ENCODE results near the gene ICAM1.
A peak's percentile ranks its signal among the peaks of the same experiment; 100 is the strongest.
"Not testable (repeated sequence)": the region's sequence is repeated elsewhere in the genome, so short reads cannot be mapped to it uniquely, and the experiment has no call there.

Gene ICAM1

GRCh38 chr19:10271543-10272086 is 695 bp downstream of the ICAM1 start:
- Histone ChIP-seq H3K36me3 (ENCODE audit: control insufficient read depth in 2 of 2, insufficient read depth in 2 of 2, low read length in 2 of 2) (peaks cover 0 to 9% of the 10 kb centered on the region in 2 donors), H3K27me3 (ENCODE audit: control insufficient read depth in 2 of 2, insufficient read depth in 2 of 2, low read length in 2 of 2) (peaks cover 5 to 11% of the 10 kb centered on the region in 2 donors), H3K27ac (ENCODE audit: low read depth in 2 of 2, low read length in 2 of 2) (peak overlapping the region; percentile 22 to 88), H3K4me3 (ENCODE audit: low read length in 2 of 2) (peak overlapping the region; percentile 50 to 73), H3K4me1 (ENCODE audit: control insufficient read depth in 2 of 2, insufficient read depth in 2 of 2, low read length in 2 of 2) (peaks cover 14 to 26% of the 10 kb centered on the region in 2 donors), H3K9ac (ENCODE audit: low read depth in 1 of 2, low read length in 2 of 2) (peak overlapping the region in 1 of 2 donors; percentile 63), H3K9me3 (ENCODE audit: control insufficient read depth in 2 of 2, low read length in 2 of 2) (no peaks in the 10 kb centered on the region)

GRCh38 chr19:10274589-10274988 is 3.7 kb downstream of the ICAM1 start:
- no peak overlapping the region for H3K27ac ChIP-seq (ENCODE audit: low read depth in 2 of 2, low read length in 2 of 2)
- H3K4me1 ChIP-seq (ENCODE audit: control insufficient read depth in 2 of 2, insufficient read depth in 2 of 2, low read length in 2 of 2), result peaks cover 13 to 23% of the 10 kb centered on the region in 2 donors

GRCh38 chr19:10277795-10278589 is 7.1 kb downstream of the ICAM1 start:
- H3K4me1 ChIP-seq (ENCODE audit: control insufficient read depth in 2 of 2, insufficient read depth in 2 of 2, low read length in 2 of 2), result peaks cover 0 to 8% of the 10 kb centered on the region in 2 donors
- peaks cover 2 to 9% of the 10 kb centered on the region in 2 donors for H3K36me3 ChIP-seq (ENCODE audit: control insufficient read depth in 2 of 2, insufficient read depth in 2 of 2, low read length in 2 of 2)
- H3K4me3 ChIP-seq (ENCODE audit: low read length in 2 of 2), result no peak overlapping the region
- H3K9ac ChIP-seq (ENCODE audit: low read depth in 1 of 2, low read length in 2 of 2), result no peak overlapping the region
- H3K9me3 ChIP-seq (ENCODE audit: control insufficient read depth in 2 of 2, low read length in 2 of 2), result no peaks in the 10 kb centered on the region
- no peak overlapping the region for H3K27ac ChIP-seq (ENCODE audit: low read depth in 2 of 2, low read length in 2 of 2)
- H3K27me3 ChIP-seq (ENCODE audit: control insufficient read depth in 2 of 2, insufficient read depth in 2 of 2, low read length in 2 of 2), result no peaks in the 10 kb centered on the region

More at GRCh38 chr19:10274589-10274988, 3.7 kb downstream of the ICAM1 start:
- H3K36me3 ChIP-seq (ENCODE audit: control insufficient read depth in 2 of 2, insufficient read depth in 2 of 2, low read length in 2 of 2), result peaks cover 2 to 9% of the 10 kb centered on the region in 2 donors
- H3K27me3 ChIP-seq (ENCODE audit: control insufficient read depth in 2 of 2, insufficient read depth in 2 of 2, low read length in 2 of 2), result peaks cover 5 to 11% of the 10 kb centered on the region in 2 donors
- H3K9me3 ChIP-seq (ENCODE audit: control insufficient read depth in 2 of 2, low read length in 2 of 2), result no peaks in the 10 kb centered on the region
- H3K9ac ChIP-seq (ENCODE audit: low read depth in 1 of 2, low read length in 2 of 2), result no peak overlapping the region
- H3K4me3 ChIP-seq (ENCODE audit: low read length in 2 of 2), result no peak overlapping the region

- Histone ChIP-seq H3K4me3 (ENCODE audit: low read length in 2 of 2) (no peak overlapping the region), H3K27ac (ENCODE audit: low read depth in 2 of 2, low read length in 2 of 2) (no peak overlapping the region), H3K4me1 (ENCODE audit: control insufficient read depth in 2 of 2, insufficient read depth in 2 of 2, low read length in 2 of 2) (peaks cover 0 to 8% of the 10 kb centered on the region in 2 donors), H3K9ac (ENCODE audit: low read depth in 1 of 2, low read length in 2 of 2) (no peak overlapping the region), H3K9me3 (ENCODE audit: control insufficient read depth in 2 of 2, low read length in 2 of 2) (no peaks in the 10 kb centered on the region), H3K36me3 (ENCODE audit: control insufficient read depth in 2 of 2, insufficient read depth in 2 of 2, low read length in 2 of 2) (peaks cover 2 to 9% of the 10 kb centered on the region in 2 donors), H3K27me3 (ENCODE audit: control insufficient read depth in 2 of 2, insufficient read depth in 2 of 2, low read length in 2 of 2) (no peaks in the 10 kb centered on the region)
These were observed 8.0 kb downstream of the ICAM1 start for GRCh38 chr19:10278935-10279334.

GRCh38 chr19:10279737-10280442 is 9.0 kb downstream of the ICAM1 start:
- H3K27ac ChIP-seq (ENCODE audit: low read depth in 2 of 2, low read length in 2 of 2), result no peak overlapping the region
- no peaks in the 10 kb centered on the region for H3K27me3 ChIP-seq (ENCODE audit: control insufficient read depth in 2 of 2, insufficient read depth in 2 of 2, low read length in 2 of 2)
- H3K4me1 ChIP-seq (ENCODE audit: control insufficient read depth in 2 of 2, insufficient read depth in 2 of 2, low read length in 2 of 2), result peaks cover 0 to 3% of the 10 kb centered on the region in 2 donors
- no peak overlapping the region for H3K9ac ChIP-seq (ENCODE audit: low read depth in 1 of 2, low read length in 2 of 2)
- no peaks in the 10 kb centered on the region for H3K9me3 ChIP-seq (ENCODE audit: control insufficient read depth in 2 of 2, low read length in 2 of 2)
- no peak overlapping the region for H3K4me3 ChIP-seq (ENCODE audit: low read length in 2 of 2)
- peaks cover 2 to 9% of the 10 kb centered on the region in 2 donors for H3K36me3 ChIP-seq (ENCODE audit: control insufficient read depth in 2 of 2, insufficient read depth in 2 of 2, low read length in 2 of 2)

GRCh38 chr19:10282043-10282442 is 11.1 kb downstream of the ICAM1 start:
- not testable (repeated sequence) for H3K4me1 ChIP-seq (ENCODE audit: control insufficient read depth in 2 of 2, insufficient read depth in 2 of 2, low read length in 2 of 2); H3K27me3 ChIP-seq (ENCODE audit: control insufficient read depth in 2 of 2, insufficient read depth in 2 of 2, low read length in 2 of 2); H3K9me3 ChIP-seq (ENCODE audit: control insufficient read depth in 2 of 2, low read length in 2 of 2); H3K9ac ChIP-seq (ENCODE audit: low read depth in 1 of 2, low read length in 2 of 2); H3K4me3 ChIP-seq (ENCODE audit: low read length in 2 of 2); H3K27ac ChIP-seq (ENCODE audit: low read depth in 2 of 2, low read length in 2 of 2)
- peaks cover 2 to 16% of the 10 kb centered on the region in 2 donors for H3K36me3 ChIP-seq (ENCODE audit: control insufficient read depth in 2 of 2, insufficient read depth in 2 of 2, low read length in 2 of 2)

- Histone ChIP-seq H3K36me3 (ENCODE audit: control insufficient read depth in 2 of 2, insufficient read depth in 2 of 2, low read length in 2 of 2) (peaks cover 0 to 16% of the 10 kb centered on the region in 2 donors), H3K4me3 (ENCODE audit: low read length in 2 of 2) (no peak overlapping the region), H3K27ac (ENCODE audit: low read depth in 2 of 2, low read length in 2 of 2) (no peak overlapping the region), H3K9ac (ENCODE audit: low read depth in 1 of 2, low read length in 2 of 2) (no peak overlapping the region), H3K9me3 (ENCODE audit: control insufficient read depth in 2 of 2, low read length in 2 of 2) (no peaks in the 10 kb centered on the region), H3K4me1 (ENCODE audit: control insufficient read depth in 2 of 2, insufficient read depth in 2 of 2, low read length in 2 of 2) (peaks cover 9 to 12% of the 10 kb centered on the region in 2 donors), H3K27me3 (ENCODE audit: control insufficient read depth in 2 of 2, insufficient read depth in 2 of 2, low read length in 2 of 2) (peaks cover 8 to 11% of the 10 kb centered on the region in 2 donors)
These were observed 12.6 kb downstream of the ICAM1 start for GRCh38 chr19:10283301-10284064.

- Histone ChIP-seq H3K4me1 (ENCODE audit: control insufficient read depth in 2 of 2, insufficient read depth in 2 of 2, low read length in 2 of 2) (peaks cover 17 to 18% of the 10 kb centered on the region in 2 donors), H3K27ac (ENCODE audit: low read depth in 2 of 2, low read length in 2 of 2) (no peak overlapping the region), H3K27me3 (ENCODE audit: control insufficient read depth in 2 of 2, insufficient read depth in 2 of 2, low read length in 2 of 2) (peaks cover 14 to 18% of the 10 kb centered on the region in 2 donors), H3K4me3 (ENCODE audit: low read length in 2 of 2) (no peak overlapping the region), H3K9me3 (ENCODE audit: control insufficient read depth in 2 of 2, low read length in 2 of 2) (no peaks in the 10 kb centered on the region), H3K36me3 (ENCODE audit: control insufficient read depth in 2 of 2, insufficient read depth in 2 of 2, low read length in 2 of 2) (peaks cover 0 to 16% of the 10 kb centered on the region in 2 donors), H3K9ac (ENCODE audit: low read depth in 1 of 2, low read length in 2 of 2) (no peak overlapping the region)
These were observed 13.4 kb downstream of the ICAM1 start for GRCh38 chr19:10284065-10284959.

GRCh38 chr19:10284960-10285278 is 14.0 kb downstream of the ICAM1 start:
- Histone ChIP-seq H3K9ac (ENCODE audit: low read depth in 1 of 2, low read length in 2 of 2) (no peak overlapping the region), H3K4me3 (ENCODE audit: low read length in 2 of 2) (no peak overlapping the region), H3K9me3 (ENCODE audit: control insufficient read depth in 2 of 2, low read length in 2 of 2) (no peaks in the 10 kb centered on the region), H3K4me1 (ENCODE audit: control insufficient read depth in 2 of 2, insufficient read depth in 2 of 2, low read length in 2 of 2) (peaks cover 18 to 21% of the 10 kb centered on the region in 2 donors), H3K36me3 (ENCODE audit: control insufficient read depth in 2 of 2, insufficient read depth in 2 of 2, low read length in 2 of 2) (peaks cover 0 to 16% of the 10 kb centered on the region in 2 donors), H3K27me3 (ENCODE audit: control insufficient read depth in 2 of 2, insufficient read depth in 2 of 2, low read length in 2 of 2) (peaks cover 17 to 21% of the 10 kb centered on the region in 2 donors), H3K27ac (ENCODE audit: low read depth in 2 of 2, low read length in 2 of 2) (no peak overlapping the region)

All from mucosa of rectum (tissue), 2 donors.